Loucy (cell line): ENCODE results near the gene CXCL17.
A peak's percentile ranks its signal among the peaks of the same experiment; 100 is the strongest.

ENCODE experiments used
- H2AFZ ChIP-seq: fragments of 200-600 bp; sonication (generic); 2 replicates; pipeline ENCODE4 v1.6.0; 2016; ENCODE audit warnings: antibody characterized with exemption, mild to moderate bottlenecking, low read length, moderate library complexity
- H3F3A ChIP-seq: fragments of 200-600 bp; 2 replicates; pipeline ENCODE4 v1.6.0; 2016; ENCODE audit warnings: antibody characterized with exemption, low read depth, mild to moderate bottlenecking
- H3K27me3 ChIP-seq: fragments of 200-600 bp; sonication (generic); 2 replicates; pipeline ENCODE4 v1.6.1; 2014; ENCODE audit warnings: low read length, mild to moderate bottlenecking; ENCODE audit not compliant: insufficient read depth, poor library complexity, severe bottlenecking
- H3K36me3 ChIP-seq: fragments of 200-600 bp; sonication (generic); 2 replicates; pipeline ENCODE4 v1.6.1; 2016; ENCODE audit warnings: low read length; ENCODE audit not compliant: insufficient read depth
- H3K4me1 ChIP-seq: fragments of 200-600 bp; sonication (generic); 2 replicates; pipeline ENCODE4 v1.5.1; 2014; ENCODE audit warnings: low read length, mild to moderate bottlenecking; ENCODE audit not compliant: insufficient read depth, poor library complexity, severe bottlenecking
- H3K4me2 ChIP-seq: fragments of 200-600 bp; sonication (generic); 2 replicates; pipeline ENCODE4 v1.6.0; 2014; ENCODE audit warnings: antibody characterized with exemption, low read length, low read depth, mild to moderate bottlenecking; ENCODE audit not compliant: poor library complexity, severe bottlenecking
- H3K4me3 ChIP-seq: fragments of 200-600 bp; sonication (generic); 2 replicates; pipeline ENCODE4 v1.5.1; 2014; ENCODE audit warnings: low read length, mild to moderate bottlenecking, mixed read lengths; ENCODE audit not compliant: poor library complexity, severe bottlenecking
- H3K79me2 ChIP-seq: fragments of 200-600 bp; sonication (generic); 2 replicates; pipeline ENCODE4 v1.6.1; 2014; ENCODE audit warnings: low read length; ENCODE audit not compliant: insufficient read depth
- H3K9ac ChIP-seq: fragments of 200-600 bp; sonication (generic); 2 replicates; pipeline ENCODE4 v1.6.0; 2014; ENCODE audit warnings: mild to moderate bottlenecking, low read depth, low read length, moderate library complexity; ENCODE audit not compliant: poor library complexity, severe bottlenecking
- H3K9me2 ChIP-seq: fragments of 200-600 bp; sonication (generic); replicated peaks from 2 replicates; pipeline ENCODE4 v1.6.1; 2016; ENCODE audit warnings: low read depth, low read length, mixed read lengths
- H3K9me3 ChIP-seq: fragments of 200-600 bp; sonication (generic); 2 replicates; pipeline ENCODE4 v1.6.1; 2014; ENCODE audit warnings: mild to moderate bottlenecking, antibody characterized with exemption, low read length, low read depth; ENCODE audit not compliant: insufficient read depth
- H4K20me1 ChIP-seq: fragments of 200-600 bp; sonication (generic); 2 replicates; pipeline ENCODE4 v1.6.0; 2014; ENCODE audit warnings: antibody characterized with exemption, low read length, mild to moderate bottlenecking; ENCODE audit not compliant: insufficient read depth, poor library complexity, severe bottlenecking
- CTCF ChIP-seq: fragments of 200-600 bp; sonication (generic); conservative IDR thresholded peaks from 2 replicates; pipeline ENCODE4 v1.5.1; 2014; ENCODE audit warnings: mild to moderate bottlenecking, antibody characterized with exemption, low read length
- EZH2phosphoT487 ChIP-seq: fragments of 200-600 bp; IDR thresholded peaks from 2 replicates; pipeline ENCODE4 v1.6.1; 2018; ENCODE audit warnings: antibody characterized with exemption, mild to moderate bottlenecking, moderate library complexity, borderline replicate concordance

Gene CXCL17

GRCh38 chr19:42436006-42436405 lies 6.7 kb downstream of the CXCL17 start:
- H4K20me1 ChIP-seq: no peaks in the 10 kb centered on the region
- TF ChIP-seq CTCF (no peak), EZH2phosphoT487 (no peak)

GRCh38 chr19:42435316-42435715 lies 7.4 kb downstream of the CXCL17 start:
- H3K79me2 ChIP-seq: no peaks in the 10 kb centered on the region
- no peak overlapping the region for H3K9ac ChIP-seq
- H3K9me2 ChIP-seq: no peaks in the 10 kb centered on the region
- TF ChIP-seq CTCF: no peak
- no peak for TF ChIP-seq EZH2phosphoT487
- H3K9me3 ChIP-seq: no peaks in the 10 kb centered on the region
- H3K4me3 ChIP-seq: no peak overlapping the region
- H3K4me1 ChIP-seq: peaks cover 6% of the 10 kb centered on the region
- H3K4me2 ChIP-seq: no peak overlapping the region
- H3F3A ChIP-seq: no peaks in the 10 kb centered on the region
- H2AFZ ChIP-seq: no peak overlapping the region
- H3K36me3 ChIP-seq: no peaks in the 10 kb centered on the region
- no peaks in the 10 kb centered on the region for H4K20me1 ChIP-seq
- no peaks in the 10 kb centered on the region for H3K27me3 ChIP-seq

More at GRCh38 chr19:42436006-42436405, 6.7 kb downstream of the CXCL17 start:
- H3K9ac ChIP-seq: no peak overlapping the region
- peaks cover 13% of the 10 kb centered on the region for H3K4me1 ChIP-seq
- H3K9me3 ChIP-seq: no peaks in the 10 kb centered on the region
- H3K79me2 ChIP-seq: no peaks in the 10 kb centered on the region
- H3K36me3 ChIP-seq: no peaks in the 10 kb centered on the region
- H3K4me3 ChIP-seq: no peak overlapping the region
- no peaks in the 10 kb centered on the region for H3F3A ChIP-seq
- H2AFZ ChIP-seq: no peak overlapping the region
- no peak overlapping the region for H3K4me2 ChIP-seq
- H3K27me3 ChIP-seq: no peaks in the 10 kb centered on the region
- no peaks in the 10 kb centered on the region for H3K9me2 ChIP-seq

- H3K4me1 ChIP-seq: peaks cover 6% of the 10 kb centered on the region
- H2AFZ ChIP-seq: peak overlapping the region; percentile 93
- no peaks in the 10 kb centered on the region for H3F3A ChIP-seq
- H3K4me3 ChIP-seq: no peak overlapping the region
- peak overlapping the region; percentile 5 for H3K9ac ChIP-seq
- H3K9me2 ChIP-seq: no peaks in the 10 kb centered on the region
- H3K36me3 ChIP-seq: no peaks in the 10 kb centered on the region
- no peaks in the 10 kb centered on the region for H4K20me1 ChIP-seq
- no peaks in the 10 kb centered on the region for H3K79me2 ChIP-seq
- H3K4me2 ChIP-seq: peak overlapping the region; percentile 51
- no peaks in the 10 kb centered on the region for H3K27me3 ChIP-seq
- H3K9me3 ChIP-seq: no peaks in the 10 kb centered on the region
- TF ChIP-seq EZH2phosphoT487 (no peak), CTCF (peak; percentile 78)
Measured at GRCh38 chr19:42433503-42434260, 9.1 kb downstream of the CXCL17 start.
